WTC11 (cell line): ENCODE measurements around the gene TMEM86B. TPM values are rescaled to one million over a fixed set of nuclear protein-coding genes. Genes with fewer than 3 reads are reported as not detected.
A peak's percentile ranks its signal among the peaks of the same experiment; 100 is the strongest.

Experiments
- ATAC-seq: fragments of 200-7000 bp; cut with Tn5 transposase; 2 replicates; pipeline ENCODE4 v1.10.0; 2021; ENCODE audit warnings: mild to moderate bottlenecking, moderate library complexity
- CTCF ChIA-PET: fragments of 300-600 bp; sonication (Branson Sonifier 250); formaldehyde crosslinking; loops from one replicate; lab custom pipeline; 2021; ENCODE audit warnings: antibody characterized with exemption; lab: Charles Lee
- POLR2A ChIA-PET: fragments of 350-600 bp; sonication (Branson Sonifier 250); formaldehyde crosslinking; loops from one replicate; lab custom pipeline; 2021; ENCODE audit warnings: antibody characterized with exemption; lab: Charles Lee
- DNase-seq: peaks from one replicate; pipeline ENCODE4 v3.0.0; 2021; ENCODE audit warnings: low spot score
- H3K27ac Mint-ChIP-seq: 2 replicates; pipeline ENCODE4 v1.8.0; 2021; ENCODE audit warnings: mixed read lengths
- H3K27me3 Mint-ChIP-seq: 2 replicates; pipeline ENCODE4 v1.8.0; 2021; ENCODE audit warnings: low read depth, mild to moderate bottlenecking, moderate library complexity, mixed read lengths
- H3K36me3 Mint-ChIP-seq: 2 replicates; pipeline ENCODE4 v1.8.0; 2021; ENCODE audit warnings: mixed read lengths
- H3K4me1 Mint-ChIP-seq: 2 replicates; pipeline ENCODE4 v1.8.0; 2022; ENCODE audit warnings: mixed read lengths
- H3K4me3 Mint-ChIP-seq: 2 replicates; pipeline ENCODE4 v1.8.0; 2021; ENCODE audit warnings: mild to moderate bottlenecking, moderate library complexity, mixed read lengths
- H3K9me3 Mint-ChIP-seq: 2 replicates; pipeline ENCODE4 v1.8.0; 2021; ENCODE audit warnings: mixed read lengths
- FOXP1 ChIP-seq: sonication (generic); formaldehyde crosslinking; IDR thresholded peaks from 2 replicates; pipeline ENCODE4 v1.8.0; 2022; ENCODE audit warnings: missing genetic modification reagents, mild to moderate bottlenecking, moderate library complexity, borderline replicate concordance
- MAX ChIP-seq: sonication (generic); formaldehyde crosslinking; IDR thresholded peaks from 2 replicates; pipeline ENCODE4 v1.8.0; 2022; ENCODE audit warnings: mild to moderate bottlenecking, missing genetic modification reagents
- MLX ChIP-seq: sonication (generic); formaldehyde crosslinking; IDR thresholded peaks from 2 replicates; pipeline ENCODE4 v1.8.1; 2023; ENCODE audit warnings: mild to moderate bottlenecking, missing genetic modification reagents, moderate library complexity
- NR2C2 ChIP-seq: sonication (generic); formaldehyde crosslinking; IDR thresholded peaks from 2 replicates; pipeline ENCODE4 v1.8.0; 2022; ENCODE audit warnings: mild to moderate bottlenecking, missing genetic modification reagents
- RORB ChIP-seq: fragments of 250-450 bp; sonication (Bioruptor Pico); IDR thresholded peaks from 2 replicates; pipeline ENCODE4 v1.9.0; 2021; ENCODE audit warnings: mild to moderate bottlenecking
- ZMAT4 ChIP-seq: fragments of 250-450 bp; sonication (Bioruptor Pico); IDR thresholded peaks from 2 replicates; pipeline ENCODE4 v1.9.0; 2021; ENCODE audit warnings: mild to moderate bottlenecking
- ZNF281 ChIP-seq: sonication (generic); formaldehyde crosslinking; IDR thresholded peaks from 2 replicates; pipeline ENCODE4 v1.8.0; 2023; ENCODE audit warnings: mild to moderate bottlenecking, missing genetic modification reagents
- ZNF416 ChIP-seq: fragments of 250-450 bp; sonication (Bioruptor Pico); IDR thresholded peaks from 2 replicates; pipeline ENCODE4 v1.9.0; 2021; ENCODE audit warnings: mild to moderate bottlenecking, inconsistent platforms
- total RNA-seq: library from RNA; stranded (reverse); gene quantifications from 3 replicates; pipeline ENCODE4 v1.2.3, GENCODE V29; 2021
- TF ChIP-seq, protein P1 (sequence below): sonication (generic); formaldehyde crosslinking; IDR thresholded peaks from 2 replicates; pipeline ENCODE4 v1.8.0; 2022; ENCODE audit warnings: missing genetic modification reagents
- TF ChIP-seq, protein P2 (sequence below): sonication (generic); formaldehyde crosslinking; IDR thresholded peaks from 2 replicates; pipeline ENCODE4 v1.8.0; 2022; ENCODE audit warnings: mild to moderate bottlenecking, missing genetic modification reagents
- TF ChIP-seq, protein P3 (sequence below): fragments of 250-450 bp; sonication (Bioruptor Pico); conservative IDR thresholded peaks from 2 replicates; pipeline ENCODE4 v1.9.0; 2021; ENCODE audit warnings: mild to moderate bottlenecking
- TF ChIP-seq, protein P4 (sequence below): sonication (generic); formaldehyde crosslinking; IDR thresholded peaks from 2 replicates; pipeline ENCODE4 v1.8.1; 2022; ENCODE audit warnings: mild to moderate bottlenecking, moderate library complexity, missing genetic modification reagents

The TMEM86B gene
- total RNA-seq, 1 experiment from 2014 or later = 4.2 TPM

GRCh38 chr19:55257461-55258420 is 29.2 kb upstream of the TMEM86B start:
- TF ChIP-seq, protein P1, sequence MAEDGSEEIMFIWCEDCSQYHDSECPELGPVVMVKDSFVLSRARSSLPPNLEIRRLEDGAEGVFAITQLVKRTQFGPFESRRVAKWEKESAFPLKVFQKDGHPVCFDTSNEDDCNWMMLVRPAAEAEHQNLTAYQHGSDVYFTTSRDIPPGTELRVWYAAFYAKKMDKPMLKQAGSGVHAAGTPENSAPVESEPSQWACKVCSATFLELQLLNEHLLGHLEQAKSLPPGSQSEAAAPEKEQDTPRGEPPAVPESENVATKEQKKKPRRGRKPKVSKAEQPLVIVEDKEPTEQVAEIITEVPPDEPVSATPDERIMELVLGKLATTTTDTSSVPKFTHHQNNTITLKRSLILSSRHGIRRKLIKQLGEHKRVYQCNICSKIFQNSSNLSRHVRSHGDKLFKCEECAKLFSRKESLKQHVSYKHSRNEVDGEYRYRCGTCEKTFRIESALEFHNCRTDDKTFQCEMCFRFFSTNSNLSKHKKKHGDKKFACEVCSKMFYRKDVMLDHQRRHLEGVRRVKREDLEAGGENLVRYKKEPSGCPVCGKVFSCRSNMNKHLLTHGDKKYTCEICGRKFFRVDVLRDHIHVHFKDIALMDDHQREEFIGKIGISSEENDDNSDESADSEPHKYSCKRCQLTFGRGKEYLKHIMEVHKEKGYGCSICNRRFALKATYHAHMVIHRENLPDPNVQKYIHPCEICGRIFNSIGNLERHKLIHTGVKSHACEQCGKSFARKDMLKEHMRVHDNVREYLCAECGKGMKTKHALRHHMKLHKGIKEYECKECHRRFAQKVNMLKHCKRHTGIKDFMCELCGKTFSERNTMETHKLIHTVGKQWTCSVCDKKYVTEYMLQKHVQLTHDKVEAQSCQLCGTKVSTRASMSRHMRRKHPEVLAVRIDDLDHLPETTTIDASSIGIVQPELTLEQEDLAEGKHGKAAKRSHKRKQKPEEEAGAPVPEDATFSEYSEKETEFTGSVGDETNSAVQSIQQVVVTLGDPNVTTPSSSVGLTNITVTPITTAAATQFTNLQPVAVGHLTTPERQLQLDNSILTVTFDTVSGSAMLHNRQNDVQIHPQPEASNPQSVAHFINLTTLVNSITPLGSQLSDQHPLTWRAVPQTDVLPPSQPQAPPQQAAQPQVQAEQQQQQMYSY (CRISPR knock-in tag) = 0 out of 2 replicates have a peak, but pooled peaks have one; percentile 34
- TF ChIP-seq FOXP1 (CRISPR knock-in tag) (0 out of 2 replicates have a peak, but pooled peaks have one; percentile 33), MLX (CRISPR knock-in tag) (no peak), ZNF416 (no peak)
- H3K4me3 Mint-ChIP-seq = peak overlapping the region; percentile 95
- no peaks in the 10 kb centered on the region for H3K27me3 Mint-ChIP-seq
- peaks cover 3% of the 10 kb centered on the region; the same call in 1 of the 2 replicates for H3K9me3 Mint-ChIP-seq
- DNase-seq (no peak), ATAC-seq (no peak)
- POLR2A ChIA-PET = interaction anchor here (0.6 kb wide), 1 partner anchor 22 kb away, joined by 3 read pairs; the partner anchor contains the start of gene HSPBP1
- peaks cover 52% of the 10 kb centered on the region for H3K4me1 Mint-ChIP-seq
- peaks cover 3% of the 10 kb centered on the region for H3K36me3 Mint-ChIP-seq
- CTCF ChIA-PET = interaction anchor here (0.6 to 3.0 kb wide), 4 partner anchors 22 to 397 kb away, joined by 3 to 14 read pairs (median 4); partner anchors contain the start of genes DNAAF3 and HSPBP1
- peak overlapping the region; percentile 54 for H3K27ac Mint-ChIP-seq

DNA sequence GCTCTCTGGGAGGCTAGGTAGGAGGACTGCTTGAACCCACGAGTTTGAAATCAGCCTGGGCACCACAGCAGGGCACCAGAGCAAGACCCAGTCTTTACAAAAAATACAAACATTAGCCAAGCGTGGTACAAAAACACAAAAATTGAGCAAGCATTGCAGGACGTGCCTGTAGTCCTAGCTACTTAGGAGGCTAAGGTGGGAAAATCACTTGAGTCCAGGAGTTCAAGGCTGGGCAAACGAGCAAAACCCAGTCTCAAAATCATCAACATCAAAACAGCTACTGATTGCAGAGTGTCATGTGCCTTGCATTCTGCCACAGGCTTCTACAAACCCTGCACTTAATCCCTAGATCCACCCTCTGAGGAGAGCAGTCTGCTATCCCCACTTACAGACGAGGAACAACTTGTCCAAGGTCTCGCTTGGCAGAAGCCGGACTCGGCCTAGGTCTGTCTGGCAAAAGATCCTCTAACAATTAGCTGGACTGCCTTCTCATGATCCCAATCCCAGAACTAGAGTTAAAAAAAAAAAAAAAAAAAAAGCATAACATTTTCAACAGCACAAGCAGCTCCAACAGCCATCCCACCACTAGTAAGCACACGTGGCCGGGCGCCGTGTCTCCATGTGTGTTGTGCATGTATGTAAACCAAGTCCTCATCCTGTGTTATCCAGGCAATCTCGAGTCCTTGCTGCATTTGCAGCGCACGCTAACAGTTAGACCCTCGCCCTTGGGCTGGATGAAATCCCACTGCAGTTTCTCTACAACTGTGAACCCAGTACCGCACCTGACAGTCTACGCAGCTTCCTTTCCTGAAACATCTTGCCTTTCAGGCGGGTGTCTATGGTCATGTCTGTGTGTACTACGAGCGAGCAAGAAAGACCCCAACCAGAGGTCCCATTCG is 28.2 kb upstream of the TMEM86B start:
- H3K36me3 Mint-ChIP-seq = no peaks in the 10 kb centered on the region
- H3K27me3 Mint-ChIP-seq = no peaks in the 10 kb centered on the region
- H3K27ac Mint-ChIP-seq = peak overlapping the region; percentile 60; the same call in 1 of the 2 replicates
- H3K4me3 Mint-ChIP-seq = peak overlapping the region; percentile 95
- no peak for DNase-seq
- ChIA-PET CTCF (interaction anchor here (0.6 to 2.8 kb wide), 5 partner anchors 23 to 398 kb away, joined by 3 to 9 read pairs (median 3); partner anchors contain the start of genes HSPBP1 and TMEM238), POLR2A (interaction anchor here (0.6 kb wide), 1 partner anchor 23 kb away, joined by 3 read pairs; the partner anchor contains the start of gene HSPBP1)
- no peaks in the 10 kb centered on the region for H3K9me3 Mint-ChIP-seq
- peaks cover 52% of the 10 kb centered on the region for H3K4me1 Mint-ChIP-seq
- ATAC-seq = no peak
- no peak for TF ChIP-seq NR2C2 (CRISPR knock-in tag)
- TF ChIP-seq MAX (CRISPR knock-in tag) = no peak
- TF ChIP-seq, protein P2, sequence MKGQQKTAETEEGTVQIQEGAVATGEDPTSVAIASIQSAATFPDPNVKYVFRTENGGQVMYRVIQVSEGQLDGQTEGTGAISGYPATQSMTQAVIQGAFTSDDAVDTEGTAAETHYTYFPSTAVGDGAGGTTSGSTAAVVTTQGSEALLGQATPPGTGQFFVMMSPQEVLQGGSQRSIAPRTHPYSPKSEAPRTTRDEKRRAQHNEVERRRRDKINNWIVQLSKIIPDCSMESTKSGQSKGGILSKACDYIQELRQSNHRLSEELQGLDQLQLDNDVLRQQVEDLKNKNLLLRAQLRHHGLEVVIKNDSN (CRISPR knock-in tag) = no peak
- TF ChIP-seq, protein P3, sequence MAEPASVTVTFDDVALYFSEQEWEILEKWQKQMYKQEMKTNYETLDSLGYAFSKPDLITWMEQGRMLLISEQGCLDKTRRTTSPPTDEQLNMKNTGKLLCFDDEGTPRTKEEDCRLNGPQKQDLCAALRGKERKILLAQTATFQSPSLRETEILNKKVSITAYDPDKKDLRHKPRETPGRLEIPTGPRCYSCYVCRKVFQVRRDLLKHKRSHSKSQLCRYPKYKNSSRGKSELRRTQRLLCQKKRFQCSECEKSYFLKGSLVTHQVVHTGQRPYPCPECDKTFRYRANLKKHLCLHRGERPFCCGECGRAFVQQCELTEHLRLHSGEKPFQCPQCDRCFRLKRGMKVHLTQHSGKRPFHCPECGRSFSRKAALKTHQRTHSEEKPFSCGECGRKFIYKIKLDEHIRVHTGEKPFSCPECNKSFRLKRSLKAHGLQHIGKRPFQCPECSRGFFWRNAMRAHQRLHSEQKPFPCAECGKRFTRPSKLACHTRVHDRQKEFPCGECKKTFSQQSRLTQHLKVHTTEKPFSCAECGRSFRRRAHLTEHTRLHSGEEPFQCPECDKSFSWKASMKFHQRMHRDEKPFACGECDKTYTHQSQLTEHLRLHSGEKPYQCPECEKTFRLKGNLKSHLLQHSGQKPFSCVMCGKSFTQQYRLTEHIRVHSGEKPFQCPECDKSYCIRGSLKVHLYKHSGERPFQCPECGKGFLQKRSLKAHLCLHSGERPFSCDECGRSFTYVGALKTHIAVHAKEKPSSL (CRISPR knock-in tag) = no peak
- TF ChIP-seq ZMAT4 (CRISPR knock-in tag) = no peak
- TF ChIP-seq ZNF281 (CRISPR knock-in tag) = no peak
- TF ChIP-seq, protein P4, sequence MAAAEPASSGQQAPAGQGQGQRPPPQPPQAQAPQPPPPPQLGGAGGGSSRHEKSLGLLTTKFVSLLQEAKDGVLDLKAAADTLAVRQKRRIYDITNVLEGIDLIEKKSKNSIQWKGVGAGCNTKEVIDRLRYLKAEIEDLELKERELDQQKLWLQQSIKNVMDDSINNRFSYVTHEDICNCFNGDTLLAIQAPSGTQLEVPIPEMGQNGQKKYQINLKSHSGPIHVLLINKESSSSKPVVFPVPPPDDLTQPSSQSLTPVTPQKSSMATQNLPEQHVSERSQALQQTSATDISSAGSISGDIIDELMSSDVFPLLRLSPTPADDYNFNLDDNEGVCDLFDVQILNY = no peak
- no peak for TF ChIP-seq RORB (CRISPR knock-in tag)
